Cardiac muscle cell (in vitro differentiated cells and primary cell): ENCODE measurements around the gene OOSP3. TPM values are rescaled to one million over a fixed set of nuclear protein-coding genes. Genes with fewer than 3 reads are reported as not detected.

Experiments
- DNase-seq, 2 donors: peaks; one replicate each; pipeline versions ENCODE4 v3.0.0 to v3.0.0-alpha.2; 2010 to 2017; ENCODE audit warnings: low read depth in 1 of 2, low spot score in 1 of 2
- H3K27ac ChIP-seq: fragments of 200-600 bp; sonication (generic); 2 replicates; pipeline ENCODE4 v1.5.1; 2016
- H3K27me3 ChIP-seq: fragments of 200-600 bp; sonication (generic); 2 replicates; pipeline ENCODE4 v1.6.0; 2016; ENCODE audit warnings: control low read depth
- H3K36me3 ChIP-seq: fragments of 200-600 bp; sonication (generic); 2 replicates; pipeline ENCODE4 v1.5.1; 2016; ENCODE audit warnings: control low read depth
- H3K4me1 ChIP-seq: fragments of 200-600 bp; sonication (generic); 2 replicates; pipeline ENCODE4 v1.8.1; 2017; ENCODE audit warnings: low read depth, mild to moderate bottlenecking, mixed run types
- H3K4me3 ChIP-seq: fragments of 200-600 bp; sonication (generic); 2 replicates; pipeline ENCODE4 v1.5.1; 2016; ENCODE audit warnings: mild to moderate bottlenecking
- H3K9me3 ChIP-seq: fragments of 200-600 bp; sonication (generic); 2 replicates; pipeline ENCODE4 v1.5.1; 2017; ENCODE audit warnings: low read depth, mild to moderate bottlenecking, control low read depth
- polyA plus RNA-seq: library from polyadenylated mRNA; unstranded; fragments of >200 nt; fragmentation: Nextera tagmentation; extraction: Ambion mirVana; gene quantifications from 2 replicates; pipeline ENCODE4 v1.2.1, GENCODE V29; 2016
- total RNA-seq: library from RNA; depleted of rRNA; stranded (reverse); fragments of >200 nt; gene quantifications from 2 replicates; pipeline ENCODE4 v1.2.3, GENCODE V29; 2016
- TF ChIP-seq, protein P1 (sequence below): IDR thresholded peaks from 2 replicates; pipeline ENCODE4 v1.5.1; 2012; ENCODE audit warnings: low read depth, mild to moderate bottlenecking, low read length

Gene OOSP3
- total and polyA plus RNA-seq, 2 experiments from 2014 or later: not detected

DNA sequence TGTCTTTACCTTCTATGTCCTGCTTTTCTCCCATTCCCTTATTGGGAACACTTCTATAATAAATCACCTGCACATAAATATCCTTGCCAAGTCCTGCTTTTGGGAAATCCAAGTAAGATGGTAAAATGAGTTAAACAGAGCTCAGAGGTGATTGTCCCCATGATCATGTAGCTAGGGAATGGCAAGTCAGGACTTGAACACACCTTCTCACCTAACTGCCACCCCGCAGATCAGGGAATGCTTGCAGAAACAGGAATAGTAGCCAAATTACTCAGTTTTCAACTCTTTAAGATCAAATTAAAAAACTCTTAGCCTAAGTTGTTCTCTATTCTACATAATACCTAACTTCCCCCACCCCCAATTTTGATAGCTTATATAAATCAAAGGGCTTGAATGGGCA, 16.0 kb downstream of the OOSP3 start:
- no peak overlapping the region for H3K4me3 ChIP-seq
- no peaks in the 10 kb centered on the region for H3K27me3 ChIP-seq
- no peak for DNase-seq
- H3K27ac ChIP-seq: no peak overlapping the region
- H3K36me3 ChIP-seq: no peaks in the 10 kb centered on the region
- H3K9me3 ChIP-seq: no peaks in the 10 kb centered on the region
- TF ChIP-seq, protein P1, sequence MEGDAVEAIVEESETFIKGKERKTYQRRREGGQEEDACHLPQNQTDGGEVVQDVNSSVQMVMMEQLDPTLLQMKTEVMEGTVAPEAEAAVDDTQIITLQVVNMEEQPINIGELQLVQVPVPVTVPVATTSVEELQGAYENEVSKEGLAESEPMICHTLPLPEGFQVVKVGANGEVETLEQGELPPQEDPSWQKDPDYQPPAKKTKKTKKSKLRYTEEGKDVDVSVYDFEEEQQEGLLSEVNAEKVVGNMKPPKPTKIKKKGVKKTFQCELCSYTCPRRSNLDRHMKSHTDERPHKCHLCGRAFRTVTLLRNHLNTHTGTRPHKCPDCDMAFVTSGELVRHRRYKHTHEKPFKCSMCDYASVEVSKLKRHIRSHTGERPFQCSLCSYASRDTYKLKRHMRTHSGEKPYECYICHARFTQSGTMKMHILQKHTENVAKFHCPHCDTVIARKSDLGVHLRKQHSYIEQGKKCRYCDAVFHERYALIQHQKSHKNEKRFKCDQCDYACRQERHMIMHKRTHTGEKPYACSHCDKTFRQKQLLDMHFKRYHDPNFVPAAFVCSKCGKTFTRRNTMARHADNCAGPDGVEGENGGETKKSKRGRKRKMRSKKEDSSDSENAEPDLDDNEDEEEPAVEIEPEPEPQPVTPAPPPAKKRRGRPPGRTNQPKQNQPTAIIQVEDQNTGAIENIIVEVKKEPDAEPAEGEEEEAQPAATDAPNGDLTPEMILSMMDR: no peak
- H3K4me1 ChIP-seq: peaks cover 5% of the 10 kb centered on the region

DNA sequence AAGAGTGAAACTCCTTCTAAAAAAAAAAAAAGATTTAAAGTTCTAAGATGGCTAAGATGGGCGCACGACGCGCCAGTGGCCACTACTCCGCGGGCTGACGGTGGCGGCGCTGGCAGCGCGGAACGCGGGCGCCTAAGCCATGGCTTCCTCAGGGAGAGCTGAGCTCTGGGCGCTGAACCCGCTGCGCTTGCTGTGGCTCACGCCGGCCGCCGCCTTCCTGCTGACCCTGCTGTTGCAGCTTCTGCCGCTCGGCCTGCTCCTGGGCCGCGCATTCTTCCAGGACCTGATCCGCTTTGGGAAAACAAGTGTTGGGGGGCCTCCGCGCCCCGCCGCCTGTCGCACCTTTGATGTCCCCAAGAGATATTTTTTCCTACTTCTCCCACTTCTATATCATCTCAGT, 19.5 kb downstream of the OOSP3 start:
- Histone ChIP-seq H3K36me3 (no peaks in the 10 kb centered on the region), H3K9me3 (no peaks in the 10 kb centered on the region), H3K4me3 (no peak overlapping the region), H3K27me3 (no peaks in the 10 kb centered on the region), H3K27ac (no peak overlapping the region), H3K4me1 (no peaks in the 10 kb centered on the region)
- TF ChIP-seq, protein P1: no peak
- no peak for DNase-seq

DNA sequence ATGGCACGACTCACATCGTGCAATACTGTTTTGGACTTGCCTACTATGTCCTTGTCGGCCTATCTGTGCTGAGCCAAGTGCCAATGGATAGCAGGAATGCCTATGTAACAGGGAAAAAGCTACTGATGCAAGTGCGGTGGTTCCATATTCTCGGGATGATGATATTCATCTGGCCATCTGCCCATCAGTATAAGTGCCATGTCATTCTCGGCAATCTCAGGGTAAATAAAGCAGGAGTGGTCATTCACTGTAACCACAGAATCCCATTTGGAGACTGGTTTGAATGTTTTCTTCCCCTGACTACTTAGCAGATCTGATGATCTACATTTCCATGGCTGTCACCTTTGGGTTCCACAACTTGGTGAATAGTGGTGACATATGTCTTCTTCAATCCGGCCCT, 20.1 kb downstream of the OOSP3 start:
- no peak overlapping the region for H3K27ac ChIP-seq
- H3K4me1 ChIP-seq: no peaks in the 10 kb centered on the region
- H3K27me3 ChIP-seq: no peaks in the 10 kb centered on the region
- H3K9me3 ChIP-seq: no peaks in the 10 kb centered on the region
- DNase-seq: no peak
- H3K36me3 ChIP-seq: no peaks in the 10 kb centered on the region
- TF ChIP-seq, protein P1: no peak
- H3K4me3 ChIP-seq: no peak overlapping the region

DNA sequence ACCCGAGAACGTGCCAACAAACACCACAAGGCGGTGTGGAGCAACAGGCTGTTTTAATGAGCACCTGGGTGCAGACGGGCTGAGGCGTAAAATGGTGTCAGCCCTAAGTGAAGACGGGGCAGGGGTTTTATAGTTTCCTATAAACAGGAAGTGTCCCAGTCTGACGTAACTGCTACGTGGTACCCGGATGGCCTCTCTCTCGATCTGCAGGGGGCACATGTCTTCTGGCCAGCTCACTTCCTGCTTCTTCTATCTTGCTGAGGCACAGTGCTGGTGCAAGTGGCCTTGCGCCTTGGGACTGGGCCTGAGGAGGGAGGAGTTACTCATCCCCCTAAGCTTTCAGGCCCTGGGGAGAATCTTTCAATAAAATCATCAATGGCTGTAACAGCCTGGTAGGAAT, 20.9 kb downstream of the OOSP3 start:
- no peaks in the 10 kb centered on the region for H3K36me3 ChIP-seq
- no peaks in the 10 kb centered on the region for H3K27me3 ChIP-seq
- no peak overlapping the region for H3K4me3 ChIP-seq
- H3K9me3 ChIP-seq: no peaks in the 10 kb centered on the region
- TF ChIP-seq, protein P1: no peak
- H3K4me1 ChIP-seq: no peaks in the 10 kb centered on the region
- no peak for DNase-seq
- no peak overlapping the region for H3K27ac ChIP-seq

DNA sequence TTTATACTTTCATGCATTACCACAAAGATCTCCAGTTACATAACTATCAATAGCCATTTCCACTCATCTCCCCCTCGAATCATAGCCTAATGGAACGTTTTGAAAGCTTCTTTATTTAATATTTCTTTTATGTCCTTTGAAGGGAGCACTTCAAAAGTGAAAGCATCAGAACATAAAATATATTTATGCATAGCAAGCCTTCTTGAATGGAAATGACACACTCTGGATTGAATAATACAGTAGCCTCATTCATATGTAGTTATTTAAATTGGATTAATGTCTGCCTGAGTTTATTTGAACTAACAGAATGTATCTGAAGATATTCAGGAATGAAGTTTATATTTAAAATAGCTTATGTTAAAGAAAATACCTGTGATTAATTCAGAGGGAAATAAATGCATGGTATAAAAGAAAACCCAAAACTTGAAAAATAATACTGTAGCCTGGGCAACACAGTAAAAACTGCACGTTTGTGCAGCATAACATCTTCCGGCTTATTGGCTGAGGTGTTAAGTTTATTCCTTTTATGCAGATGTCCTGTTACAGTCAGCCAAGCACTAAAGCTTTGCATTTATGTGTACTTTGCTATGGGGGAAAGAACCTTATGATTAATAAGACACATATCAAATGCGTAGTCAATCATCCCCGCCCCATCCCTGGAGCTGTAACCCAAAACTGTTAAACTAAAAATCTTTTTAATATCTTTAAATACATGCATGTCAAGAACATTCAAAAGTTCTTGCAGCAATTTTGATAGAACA, 22.0 kb downstream of the OOSP3 start:
- H3K9me3 ChIP-seq: no peaks in the 10 kb centered on the region
- H3K36me3 ChIP-seq: no peaks in the 10 kb centered on the region
- TF ChIP-seq, protein P1: no peak
- H3K27ac ChIP-seq: no peak overlapping the region
- DNase-seq: no peak
- no peak overlapping the region for H3K4me3 ChIP-seq
- no peaks in the 10 kb centered on the region for H3K4me1 ChIP-seq
- no peaks in the 10 kb centered on the region for H3K27me3 ChIP-seq
